Hepatic stellate cell (primary cell): ENCODE results near the gene DPRX.

Experiments
- DNase-seq: peaks from one replicate; pipeline ENCODE4 v3.0.0; 2011; ENCODE audit warnings: low spot score

The DPRX gene, protein sequence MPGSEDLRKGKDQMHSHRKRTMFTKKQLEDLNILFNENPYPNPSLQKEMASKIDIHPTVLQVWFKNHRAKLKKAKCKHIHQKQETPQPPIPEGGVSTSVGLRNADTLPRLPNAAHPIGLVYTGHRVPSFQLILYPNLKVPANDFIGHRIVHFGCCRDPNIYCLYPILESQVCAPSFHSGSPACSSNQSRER

DNA sequence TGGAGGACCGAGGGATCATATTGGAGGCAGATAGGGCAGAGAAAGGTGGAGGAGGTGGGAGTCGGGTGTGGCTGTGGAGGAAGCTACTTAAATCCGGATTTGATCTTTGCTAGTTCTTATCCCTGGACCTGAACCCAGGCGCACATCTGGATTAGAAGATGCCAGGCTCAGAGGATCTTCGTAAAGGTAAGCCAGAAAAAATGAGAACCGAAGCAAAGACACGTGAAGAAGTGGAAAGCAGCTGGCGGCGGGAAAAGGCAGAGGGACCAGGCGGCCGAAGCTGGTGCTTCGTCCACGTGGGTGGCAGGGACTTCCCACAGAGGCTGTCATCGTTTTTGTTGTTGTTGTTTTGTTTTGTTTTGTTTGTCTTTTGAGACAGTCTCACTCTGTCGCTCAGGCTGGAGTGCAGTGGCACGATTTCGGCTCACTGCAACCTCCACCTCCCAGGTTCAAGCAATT lies at the start of gene DPRX:
TSS of gene DPRX (plus strand) at position 51 of the 459 bp plus-strand sequence. CDS start at position 159, 108 bp downstream.
- no peak for DNase-seq

GRCh38 chr19:53583181-53583580 lies 48.6 kb upstream of the DPRX start:
- no peak for DNase-seq

- no peak for DNase-seq
Measured at GRCh38 chr19:53586277-53586691, 45.5 kb upstream of the DPRX start.

DNA sequence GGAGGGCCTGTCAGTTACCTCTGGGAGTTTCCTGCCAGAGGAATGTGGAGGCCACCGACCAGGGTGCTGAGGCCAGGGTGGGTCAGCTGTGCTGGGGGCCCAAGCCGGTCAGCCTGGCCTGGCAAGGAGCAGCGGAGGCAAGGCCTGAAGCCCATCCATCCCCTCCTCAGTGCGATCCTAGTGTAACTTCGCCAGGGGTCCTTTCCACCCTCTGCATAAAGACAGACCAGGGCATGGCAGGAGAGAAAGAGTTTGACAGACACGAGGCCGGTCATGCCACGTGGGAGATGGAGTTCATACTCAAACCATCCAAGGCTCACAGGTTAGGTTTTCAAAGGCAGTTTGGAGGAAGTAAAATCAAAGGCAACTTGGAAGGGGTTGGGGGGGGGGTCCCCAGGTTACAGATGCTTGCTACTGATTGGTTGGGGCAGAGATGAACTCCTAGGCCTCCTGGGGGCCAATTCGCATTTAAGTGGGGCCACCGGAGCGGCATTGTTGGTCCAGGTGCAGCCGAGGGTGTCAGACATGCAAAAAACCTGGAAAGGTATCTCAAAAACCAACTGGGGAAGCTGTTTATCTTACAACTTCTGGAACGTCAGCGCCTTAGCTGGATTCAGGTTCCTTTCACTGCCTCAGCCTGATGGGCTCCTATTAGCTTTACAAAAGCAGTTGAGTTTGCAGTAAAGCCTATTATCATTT lies 36.8 kb upstream of the DPRX start:
- DNase-seq: no peak

DNA sequence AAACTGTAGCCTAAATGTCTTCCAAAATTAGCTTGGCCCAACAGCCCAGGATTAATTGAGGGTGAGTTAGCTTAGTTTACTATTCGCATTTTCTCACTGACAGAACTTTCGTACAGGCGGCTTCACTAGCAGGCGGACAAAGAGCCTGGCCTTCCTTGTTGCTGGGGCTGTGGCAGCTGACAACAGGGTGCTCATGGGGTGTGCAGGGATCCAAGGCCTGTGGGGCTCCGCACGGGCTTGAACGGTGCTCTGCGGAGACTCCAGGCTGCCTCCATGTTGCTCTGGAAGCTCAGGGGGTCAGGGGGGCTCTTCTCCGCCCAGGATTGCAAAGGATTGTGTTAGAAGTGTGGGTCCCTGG lies 36.3 kb upstream of the DPRX start:
- no peak for DNase-seq

DNA sequence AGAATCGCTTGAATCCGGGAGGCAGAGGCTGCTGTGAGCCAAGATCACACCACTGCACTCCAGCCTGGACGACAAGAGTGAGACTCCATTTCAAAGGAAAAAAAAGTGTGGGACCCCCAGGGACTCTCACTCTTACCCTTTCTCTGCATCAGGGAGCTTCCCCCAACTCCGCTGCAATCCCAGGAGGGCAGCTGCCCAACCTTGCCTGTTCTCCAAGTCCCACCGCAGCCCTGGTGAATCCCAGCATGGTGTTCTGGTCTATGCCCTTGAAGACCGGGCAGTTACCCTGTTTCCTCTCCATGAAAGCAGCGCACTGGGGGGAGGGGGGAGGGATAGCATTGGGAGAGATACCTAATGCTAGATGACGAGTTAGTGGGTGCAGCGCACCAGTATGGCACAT lies 35.7 kb upstream of the DPRX start:
- no peak for DNase-seq

- DNase-seq: no peak
Measured at GRCh38 chr19:53597023-53597422, 34.8 kb upstream of the DPRX start.

- DNase-seq: no peak
Measured at GRCh38 chr19:53598361-53598760, 33.4 kb upstream of the DPRX start.

- no peak for DNase-seq
Measured at GRCh38 chr19:53600217-53600616, 31.6 kb upstream of the DPRX start.

DNA sequence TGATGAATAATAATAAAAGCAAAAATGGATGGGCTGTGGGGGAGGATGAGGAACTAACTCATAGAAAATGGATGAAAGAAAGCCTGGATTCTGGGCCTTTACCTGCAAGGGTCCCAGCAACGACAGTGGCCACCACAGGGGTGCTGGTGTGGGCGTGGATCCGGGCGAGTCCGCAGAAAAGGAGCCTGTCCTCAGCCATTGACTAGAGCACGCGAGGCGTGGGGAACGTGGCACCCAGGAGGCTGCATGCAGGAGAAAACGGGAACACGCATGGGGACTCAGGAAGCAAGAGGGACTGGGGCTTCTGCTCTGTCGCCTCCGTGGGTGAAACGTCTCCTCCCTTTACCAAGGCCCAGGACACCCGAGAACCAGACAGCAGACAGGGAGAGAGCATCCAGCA lies 25.8 kb upstream of the DPRX start:
- DNase-seq: no peak

- DNase-seq: no peak
Measured at GRCh38 chr19:53608381-53608780, 23.4 kb upstream of the DPRX start.

DNA sequence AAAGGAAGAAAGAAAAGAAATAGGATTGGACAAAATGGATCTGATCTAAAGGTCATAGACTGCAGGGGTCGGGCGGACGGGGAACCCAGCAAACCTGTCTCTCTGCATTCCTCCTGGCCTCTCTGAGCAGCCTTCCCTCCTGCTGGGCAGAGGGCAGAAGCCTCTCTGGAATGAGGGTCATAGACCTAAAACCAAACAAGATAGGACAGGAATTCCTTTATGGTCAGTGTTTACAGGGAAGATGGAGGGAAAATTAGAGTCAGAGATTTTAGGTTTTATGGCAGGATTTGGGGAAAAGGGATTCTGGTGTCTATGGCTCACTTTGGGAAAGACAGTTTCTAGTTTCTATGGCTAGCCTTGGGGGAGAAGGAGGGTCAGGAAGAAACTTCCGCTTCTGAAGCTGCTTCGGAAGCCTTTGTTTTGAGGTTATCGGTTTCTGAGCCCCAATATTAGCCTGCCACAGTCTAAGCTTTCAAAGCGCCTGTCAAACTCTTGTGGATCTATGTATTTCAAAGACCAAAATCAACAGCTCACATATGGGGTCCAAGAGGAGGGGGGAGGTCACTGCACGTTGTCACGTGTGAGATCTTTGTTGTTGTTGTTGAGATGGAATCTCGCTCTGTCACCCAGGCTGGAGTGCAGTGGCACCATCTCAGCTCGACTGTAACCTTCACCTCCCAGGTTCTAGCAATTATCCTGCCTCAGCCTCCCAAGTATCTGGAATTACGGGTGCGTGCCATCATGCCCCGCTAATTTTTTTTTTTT lies 18.9 kb upstream of the DPRX start:
- no peak for DNase-seq

DNA sequence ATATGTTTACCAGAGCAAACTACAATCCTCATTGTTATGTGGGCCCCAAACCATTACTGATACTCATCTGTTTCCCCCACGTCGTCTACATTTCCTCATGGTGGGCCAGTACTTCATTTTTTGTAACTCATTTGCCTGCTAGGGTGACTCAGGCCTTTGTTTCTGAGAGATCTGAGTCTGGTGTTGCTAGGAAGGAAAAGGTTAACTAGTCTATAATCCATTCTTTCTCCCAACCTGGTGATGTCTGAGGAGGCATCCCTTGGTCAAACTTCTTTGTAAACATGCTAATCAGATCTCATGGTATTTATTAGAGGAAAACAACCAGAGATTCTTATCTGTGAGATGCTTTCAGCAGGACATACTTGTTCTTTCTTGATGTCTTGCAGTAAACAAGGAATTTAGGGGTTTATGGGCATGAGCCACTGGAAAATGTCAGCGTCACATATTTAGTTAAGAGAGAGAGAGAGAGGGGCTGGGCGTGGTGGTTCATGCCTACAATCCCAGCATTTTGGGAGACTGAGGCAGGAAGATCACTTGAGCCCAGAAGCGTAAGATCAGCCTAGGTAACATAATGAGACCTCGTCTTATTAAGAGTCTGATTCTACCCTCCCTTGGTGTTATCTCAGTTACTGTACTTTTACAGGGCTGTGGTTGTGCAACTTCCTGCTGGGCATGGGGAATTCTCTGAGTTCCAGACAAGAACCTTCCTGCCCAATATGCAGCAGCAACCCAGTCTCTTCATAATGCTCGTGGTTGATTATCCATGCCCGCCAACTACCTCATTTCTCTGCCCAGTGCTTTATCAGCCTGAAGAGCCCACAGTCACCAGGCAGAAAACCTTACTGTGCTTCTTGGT lies 9.7 kb upstream of the DPRX start:
- DNase-seq: no peak

- no peak for DNase-seq
Measured at GRCh38 chr19:53624771-53625545, 6.8 kb upstream of the DPRX start.

DNA sequence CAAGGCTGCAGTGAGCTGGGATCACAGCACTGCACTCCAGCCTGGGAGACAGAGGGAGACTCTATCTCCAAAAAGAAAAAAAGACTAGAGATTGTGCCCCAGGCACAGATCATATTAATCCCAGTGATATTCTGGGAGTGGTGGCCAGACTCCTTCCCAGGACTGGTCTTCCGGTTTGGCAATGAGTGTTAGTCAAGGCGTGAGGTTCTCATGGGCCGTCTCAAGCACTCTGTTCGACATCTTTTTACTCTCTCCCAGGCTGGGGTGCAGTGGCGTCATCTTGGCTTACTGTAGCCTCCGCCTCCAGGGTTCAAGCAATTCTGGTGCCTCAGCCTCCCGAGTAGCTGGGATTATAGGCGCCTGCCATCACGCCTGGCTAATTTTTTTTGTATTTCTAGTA lies 5.3 kb upstream of the DPRX start:
- DNase-seq: no peak

DNA sequence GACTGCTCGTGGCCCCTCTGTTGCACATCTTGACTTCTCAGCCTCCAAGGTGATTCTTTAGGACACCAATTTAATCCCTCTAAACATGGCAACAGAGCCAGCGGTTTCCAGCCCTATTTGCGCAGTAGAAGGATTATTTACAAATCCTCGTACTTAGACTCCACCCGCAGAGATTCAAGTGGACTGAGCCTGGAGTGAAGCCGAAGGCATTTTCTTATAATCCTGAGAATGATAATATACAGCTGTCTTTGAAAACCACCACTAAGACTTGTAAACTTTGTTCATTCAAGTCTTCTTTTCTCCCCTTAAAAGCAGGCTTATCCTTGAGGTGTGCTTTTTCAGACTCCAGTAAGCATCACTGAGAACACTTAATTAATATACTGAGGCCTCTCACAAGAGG lies 4.8 kb upstream of the DPRX start:
- DNase-seq: no peak

GRCh38 chr19:53634768-53635167 lies 3.0 kb downstream of the DPRX start:
- DNase-seq: no peak

DNA sequence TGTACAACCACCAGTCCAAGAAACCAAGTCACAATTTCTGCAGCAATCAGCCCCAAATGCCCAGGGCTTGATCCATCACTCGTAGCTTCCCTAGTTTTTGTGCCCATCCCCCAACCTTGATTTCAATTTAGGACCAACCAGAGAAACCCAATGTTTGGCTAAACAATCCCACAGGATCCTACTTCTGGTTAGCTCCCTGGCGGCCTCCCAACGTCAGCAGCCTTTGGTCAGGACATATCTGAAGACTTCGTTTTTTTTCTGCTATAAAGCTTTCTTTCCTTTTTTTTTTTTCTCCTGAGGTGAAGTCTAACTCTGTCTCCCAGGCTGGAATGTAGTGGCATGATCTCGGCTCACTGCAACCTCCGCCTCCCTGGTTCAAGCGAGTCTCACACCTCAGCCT lies 7.7 kb downstream of the DPRX start:
- DNase-seq: no peak

- DNase-seq: no peak
Measured at GRCh38 chr19:53642381-53643099, 10.7 kb downstream of the DPRX start.

- DNase-seq: no peak
Measured at GRCh38 chr19:53644061-53644816, 12.4 kb downstream of the DPRX start.
